HG03025 (cell line): ENCODE measurements around the gene TRIM56.
"Not testable (repeated sequence)": the region's sequence is repeated elsewhere in the genome, so short reads cannot be mapped to it uniquely, and the experiment has no call there.

Source experiments
- ATAC-seq: cut with Tn5 transposase; IDR thresholded peaks from one replicate; pipeline ENCODE4 v1.9.1; 2021; ENCODE audit warnings: mild to moderate bottlenecking, moderate library complexity; ENCODE audit not compliant: unreplicated experiment, low FRiP score

The TRIM56 gene

GRCh38 chr7:101088858-101089529 is 3.7 kb downstream of the TRIM56 start:
- ATAC-seq, result no peak

GRCh38 chr7:101089876-101090275 is 4.6 kb downstream of the TRIM56 start:
- no peak for ATAC-seq

GRCh38 chr7:101092266-101092905 is 7.1 kb downstream of the TRIM56 start:
- ATAC-seq, result not testable (repeated sequence)

GRCh38 chr7:101093906-101094305 is 8.6 kb downstream of the TRIM56 start:
- no peak for ATAC-seq

- no peak for ATAC-seq
Observed at GRCh38 chr7:101094376-101094775, 9.1 kb downstream of the TRIM56 start.

- ATAC-seq, result no peak
Observed at GRCh38 chr7:101094791-101095375, 9.6 kb downstream of the TRIM56 start.

GRCh38 chr7:101096331-101096956 is 11.2 kb downstream of the TRIM56 start:
- ATAC-seq, result no peak

- ATAC-seq, result no peak
Observed at GRCh38 chr7:101096957-101097347, 11.7 kb downstream of the TRIM56 start.

GRCh38 chr7:101097561-101097960 is 12.3 kb downstream of the TRIM56 start:
- ATAC-seq, result no peak

- no peak for ATAC-seq
Observed at GRCh38 chr7:101099969-101100781, 14.9 kb downstream of the TRIM56 start.

- no peak for ATAC-seq
Observed at GRCh38 chr7:101100858-101101847, 15.9 kb downstream of the TRIM56 start.

- ATAC-seq, result no peak
Observed at GRCh38 chr7:101102026-101102425, 16.7 kb downstream of the TRIM56 start.

GRCh38 chr7:101103701-101104100 is 18.4 kb downstream of the TRIM56 start:
- ATAC-seq, result not testable (repeated sequence)

- no peak for ATAC-seq
Observed at GRCh38 chr7:101104193-101104713, 19.0 kb downstream of the TRIM56 start.

- no peak for ATAC-seq
Observed at GRCh38 chr7:101104799-101105198, 19.5 kb downstream of the TRIM56 start.

- ATAC-seq, result not testable (repeated sequence)
Observed at GRCh38 chr7:101105248-101105647, 20.0 kb downstream of the TRIM56 start.

- no peak for ATAC-seq
Observed at GRCh38 chr7:101106386-101106785, 21.1 kb downstream of the TRIM56 start.

GRCh38 chr7:101108330-101108857 is 23.1 kb downstream of the TRIM56 start:
- ATAC-seq, result no peak

GRCh38 chr7:101108961-101109360 is 23.7 kb downstream of the TRIM56 start:
- no peak for ATAC-seq
